ENCODE results near the gene RTN4. TPM values are rescaled to one million over a fixed set of nuclear protein-coding genes. Genes with fewer than 3 reads are reported as not detected.

The RTN4 gene
- total RNA-seq, 1 experiment from 2014 or later = 342 TPM

GRCh38 chr2:54954158-54954557 is 96.1 kb downstream of the RTN4 start:
- Histone ChIP-seq H3K4me1 (replicated peaks; ENCODE audit: insufficient read depth) (peaks cover 39% of the 10 kb centered on the region), H3F3A (ENCODE audit: insufficient read depth, low read depth) (peaks cover 30% of the 10 kb centered on the region), H3K9me3 (ENCODE audit: insufficient read depth, low read depth) (no peaks in the 10 kb centered on the region), H3K9me2 (ENCODE audit: insufficient read depth) (no peaks in the 10 kb centered on the region), H3K79me2 (ENCODE audit: low read depth) (no peaks in the 10 kb centered on the region), H3K4me2 (no peak overlapping the region; the same call in 1 of the 2 replicates), H3K36me3 (ENCODE audit: low read depth) (no peaks in the 10 kb centered on the region), H3K27me3 (ENCODE audit: insufficient read depth, low read depth) (no peaks in the 10 kb centered on the region), H3K4me3 (no peak overlapping the region), H3K27ac (no peak overlapping the region), H4K20me1 (ENCODE audit: insufficient read depth) (no peaks in the 10 kb centered on the region), H2AFZ (no peak overlapping the region)
- no peak for TF ChIP-seq EZH2 (IDR thresholded peaks at IDR 0.05; ENCODE audit: low read depth)
- TF ChIP-seq, protein P1, sequence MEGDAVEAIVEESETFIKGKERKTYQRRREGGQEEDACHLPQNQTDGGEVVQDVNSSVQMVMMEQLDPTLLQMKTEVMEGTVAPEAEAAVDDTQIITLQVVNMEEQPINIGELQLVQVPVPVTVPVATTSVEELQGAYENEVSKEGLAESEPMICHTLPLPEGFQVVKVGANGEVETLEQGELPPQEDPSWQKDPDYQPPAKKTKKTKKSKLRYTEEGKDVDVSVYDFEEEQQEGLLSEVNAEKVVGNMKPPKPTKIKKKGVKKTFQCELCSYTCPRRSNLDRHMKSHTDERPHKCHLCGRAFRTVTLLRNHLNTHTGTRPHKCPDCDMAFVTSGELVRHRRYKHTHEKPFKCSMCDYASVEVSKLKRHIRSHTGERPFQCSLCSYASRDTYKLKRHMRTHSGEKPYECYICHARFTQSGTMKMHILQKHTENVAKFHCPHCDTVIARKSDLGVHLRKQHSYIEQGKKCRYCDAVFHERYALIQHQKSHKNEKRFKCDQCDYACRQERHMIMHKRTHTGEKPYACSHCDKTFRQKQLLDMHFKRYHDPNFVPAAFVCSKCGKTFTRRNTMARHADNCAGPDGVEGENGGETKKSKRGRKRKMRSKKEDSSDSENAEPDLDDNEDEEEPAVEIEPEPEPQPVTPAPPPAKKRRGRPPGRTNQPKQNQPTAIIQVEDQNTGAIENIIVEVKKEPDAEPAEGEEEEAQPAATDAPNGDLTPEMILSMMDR (conservative IDR thresholded peaks at IDR 0.05) = no peak
- DNase-seq = no peak
- intact Hi-C loops (cut with micrococcal nuclease; ENCODE audit: unreplicated experiment) = no loop called here
- ChIA-PET CTCF (no interaction called here), POLR2A (ENCODE audit: unreplicated experiment) (no interaction called here)
- BruUV-seq (replicated peaks) = no TSS peak

DNA sequence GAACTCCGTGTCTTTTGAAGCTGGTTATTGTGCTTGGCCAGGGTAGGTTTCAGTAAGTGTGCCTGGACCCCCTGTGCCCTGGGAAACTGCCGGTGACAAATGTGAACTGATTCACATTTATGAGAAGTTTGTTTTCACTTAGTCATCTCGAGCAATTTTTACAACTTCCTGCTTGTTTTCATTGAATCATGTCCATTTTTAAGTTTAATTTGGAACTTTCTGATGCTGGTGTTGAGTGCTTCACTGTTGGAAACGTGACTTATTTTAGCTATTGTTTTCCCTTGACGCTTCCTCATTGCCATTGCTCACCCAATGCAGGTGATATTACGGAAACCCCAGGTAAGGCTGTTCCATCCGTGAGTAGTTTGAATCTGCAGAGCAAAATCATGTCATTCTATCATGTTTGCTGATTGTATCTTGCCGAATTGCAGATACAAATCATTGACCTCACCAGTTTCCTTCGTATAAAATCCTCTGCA is 97.2 kb downstream of the RTN4 start:
- Histone ChIP-seq H3K9me3 (ENCODE audit: insufficient read depth, low read depth) (no peaks in the 10 kb centered on the region), H3F3A (ENCODE audit: insufficient read depth, low read depth) (peaks cover 30% of the 10 kb centered on the region), H4K20me1 (ENCODE audit: insufficient read depth) (no peaks in the 10 kb centered on the region), H3K36me3 (ENCODE audit: low read depth) (no peaks in the 10 kb centered on the region), H3K4me3 (no peak overlapping the region), H2AFZ (0 out of 2 replicates have a peak overlapping the region, but pooled peaks have one; percentile 8), H3K4me1 (replicated peaks; ENCODE audit: insufficient read depth) (peaks cover 39% of the 10 kb centered on the region), H3K27me3 (ENCODE audit: insufficient read depth, low read depth) (no peaks in the 10 kb centered on the region), H3K79me2 (ENCODE audit: low read depth) (no peaks in the 10 kb centered on the region), H3K4me2 (peak overlapping the region; percentile 57), H3K27ac (peak overlapping the region; percentile 54), H3K9me2 (ENCODE audit: insufficient read depth) (no peaks in the 10 kb centered on the region)
- TF ChIP-seq EZH2 (IDR thresholded peaks at IDR 0.05; ENCODE audit: low read depth) = no peak
- intact Hi-C loops (cut with micrococcal nuclease; ENCODE audit: unreplicated experiment) = no loop called here
- peak in 1 of 2 experiments; percentile 87 for DNase-seq
- CTCF ChIA-PET = no interaction called here
- POLR2A ChIA-PET (ENCODE audit: unreplicated experiment) = no interaction called here
- BruUV-seq (replicated peaks) = no TSS peak

DNA sequence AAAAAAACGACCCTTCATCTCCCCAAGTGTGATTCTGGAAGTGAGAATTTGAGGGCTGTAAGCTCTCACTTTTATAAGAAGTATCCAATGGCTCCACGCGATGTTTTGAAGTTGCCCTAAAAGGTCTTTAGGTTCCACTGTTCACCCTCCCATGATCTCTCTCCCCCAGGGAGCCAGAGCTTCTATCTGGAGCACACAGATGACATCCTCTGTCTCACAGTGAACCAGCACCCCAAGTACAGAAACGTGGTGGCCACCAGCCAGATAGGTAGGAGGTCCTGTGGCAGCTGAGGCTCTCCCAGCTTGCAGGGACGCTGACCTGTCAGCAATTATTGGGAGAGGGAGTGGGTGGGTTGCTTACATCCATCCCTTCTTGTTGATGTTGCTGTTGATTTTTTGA is 97.8 kb downstream of the RTN4 start:
- BruUV-seq (replicated peaks) = no TSS peak
- intact Hi-C loops (cut with micrococcal nuclease; ENCODE audit: unreplicated experiment) = no loop called here
- CTCF ChIA-PET = no interaction called here

More for the DNA sequence above, 97.8 kb downstream of the RTN4 start:
- Histone ChIP-seq H3K9me2 (ENCODE audit: insufficient read depth) (no peaks in the 10 kb centered on the region), H3K36me3 (ENCODE audit: low read depth) (no peaks in the 10 kb centered on the region), H3K27ac (peak overlapping the region; percentile 54), H3F3A (ENCODE audit: insufficient read depth, low read depth) (peaks cover 30% of the 10 kb centered on the region), H3K4me2 (peak overlapping the region; percentile 57), H3K4me3 (no peak overlapping the region), H3K4me1 (replicated peaks; ENCODE audit: insufficient read depth) (peaks cover 39% of the 10 kb centered on the region), H2AFZ (no peak overlapping the region), H4K20me1 (ENCODE audit: insufficient read depth) (no peaks in the 10 kb centered on the region), H3K9me3 (ENCODE audit: insufficient read depth, low read depth) (no peaks in the 10 kb centered on the region), H3K79me2 (ENCODE audit: low read depth) (no peaks in the 10 kb centered on the region), H3K27me3 (ENCODE audit: insufficient read depth, low read depth) (no peaks in the 10 kb centered on the region)
- no peak for TF ChIP-seq EZH2 (IDR thresholded peaks at IDR 0.05; ENCODE audit: low read depth)
- TF ChIP-seq, protein P1 (conservative IDR thresholded peaks at IDR 0.05) = no peak
- POLR2A ChIA-PET (ENCODE audit: unreplicated experiment) = no interaction called here
- no peak for DNase-seq

Data from PC-9 (cell line).